ENCODE data around the gene ARL6IP1. TPM values are rescaled to one million over a fixed set of nuclear protein-coding genes. Genes with fewer than 3 reads are reported as not detected.

ARL6IP1 gene
- total RNA-seq, 1 experiment from 2014 or later: 207 TPM

GRCh38 chr16:18841833-18842525, 40.6 kb upstream of the ARL6IP1 start:
- Mint-ChIP-seq H3K4me3 (ENCODE audit: unreplicated experiment) (no peak overlapping the region), H3K36me3 (ENCODE audit: insufficient read depth, unreplicated experiment) (peaks cover 90% of the 10 kb centered on the region), H3K27ac (ENCODE audit: unreplicated experiment) (no peak overlapping the region), H3K27me3 (ENCODE audit: insufficient read depth, unreplicated experiment) (no peaks in the 10 kb centered on the region), H3K9me3 (ENCODE audit: unreplicated experiment) (no peaks in the 10 kb centered on the region), H3K4me1 (ENCODE audit: low read depth, unreplicated experiment) (peaks cover 14% of the 10 kb centered on the region)
- POLR2A ChIA-PET: no interaction called here
- intact Hi-C loops (cut with micrococcal nuclease; ENCODE audit: unreplicated experiment): no loop called here
- CTCF ChIA-PET: no interaction called here
- Histone ChIP-seq H3K4me1 (no peaks in the 10 kb centered on the region), H3K9me3 (no peaks in the 10 kb centered on the region), H3K27me3 (replicated peaks; ENCODE audit: control insufficient read depth, insufficient read depth, low read length) (no peaks in the 10 kb centered on the region), H3K4me3 (ENCODE audit: low read depth, low read length) (no peak overlapping the region), H3K36me3 (ENCODE audit: control insufficient read depth, insufficient read depth, low read length) (peaks cover 1% of the 10 kb centered on the region; the same call in 1 of the 2 replicates)
- BruUV-seq (replicated peaks): no TSS peak
- DNase-seq: no peak
- TF ChIP-seq CTCF (IDR thresholded peaks at IDR 0.05; ENCODE audit: insufficient read depth in 1 of 2, low read depth in 1 of 2, low read length in 1 of 2, severe bottlenecking in 1 of 2, unreplicated experiment in 1 of 2): no peak

- Mint-ChIP-seq H3K4me3 (ENCODE audit: unreplicated experiment) (no peak overlapping the region), H3K27ac (ENCODE audit: unreplicated experiment) (peak overlapping the region; percentile 7), H3K4me1 (ENCODE audit: low read depth, unreplicated experiment) (peaks cover 14% of the 10 kb centered on the region), H3K27me3 (ENCODE audit: insufficient read depth, unreplicated experiment) (no peaks in the 10 kb centered on the region), H3K36me3 (ENCODE audit: insufficient read depth, unreplicated experiment) (peaks cover 93% of the 10 kb centered on the region), H3K9me3 (ENCODE audit: unreplicated experiment) (no peaks in the 10 kb centered on the region)
- intact Hi-C loops (cut with micrococcal nuclease; ENCODE audit: unreplicated experiment): no loop called here
- peak; percentile 46 to 62 for DNase-seq
- Histone ChIP-seq H3K4me1 (no peaks in the 10 kb centered on the region), H3K27me3 (replicated peaks; ENCODE audit: control insufficient read depth, insufficient read depth, low read length) (no peaks in the 10 kb centered on the region), H3K9me3 (no peaks in the 10 kb centered on the region), H3K4me3 (ENCODE audit: low read depth, low read length) (no peak overlapping the region), H3K36me3 (ENCODE audit: control insufficient read depth, insufficient read depth, low read length) (peaks cover 5% of the 10 kb centered on the region; the same call in 1 of the 2 replicates)
- ChIA-PET CTCF (no interaction called here), POLR2A (interaction anchor here (0.9 to 1.0 kb wide), 2 partner anchors 38 to 50 kb away, joined by 3 read pairs; partner anchors contain the start of genes ARL6IP1 and RPS15A)
- BruUV-seq (replicated peaks): no TSS peak
- TF ChIP-seq CTCF (IDR thresholded peaks at IDR 0.05; ENCODE audit: insufficient read depth in 1 of 2, low read depth in 1 of 2, low read length in 1 of 2, severe bottlenecking in 1 of 2, unreplicated experiment in 1 of 2): no peak
Observed at GRCh38 chr16:18839555-18839954, 38.2 kb upstream of the ARL6IP1 start.

- peaks cover 79% of the 10 kb centered on the region for H3K36me3 Mint-ChIP-seq (ENCODE audit: insufficient read depth, unreplicated experiment)
Observed at GRCh38 chr16:18836702-18837101, 35.4 kb upstream of the ARL6IP1 start.

More at GRCh38 chr16:18836702-18837101, 35.4 kb upstream of the ARL6IP1 start:
- Histone ChIP-seq H3K4me3 (ENCODE audit: low read depth, low read length) (no peak overlapping the region), H3K9me3 (no peaks in the 10 kb centered on the region), H3K36me3 (ENCODE audit: control insufficient read depth, insufficient read depth, low read length) (peaks cover 5% of the 10 kb centered on the region), H3K27me3 (replicated peaks; ENCODE audit: control insufficient read depth, insufficient read depth, low read length) (no peaks in the 10 kb centered on the region), H3K4me1 (no peaks in the 10 kb centered on the region)
- H3K4me3 Mint-ChIP-seq (ENCODE audit: unreplicated experiment): no peak overlapping the region
- H3K27ac Mint-ChIP-seq (ENCODE audit: unreplicated experiment): no peak overlapping the region
- TF ChIP-seq CTCF (IDR thresholded peaks at IDR 0.05; ENCODE audit: insufficient read depth in 1 of 2, low read depth in 1 of 2, low read length in 1 of 2, severe bottlenecking in 1 of 2, unreplicated experiment in 1 of 2): no peak
- H3K4me1 Mint-ChIP-seq (ENCODE audit: low read depth, unreplicated experiment): peaks cover 14% of the 10 kb centered on the region
- no peak for DNase-seq
- no peaks in the 10 kb centered on the region for H3K27me3 Mint-ChIP-seq (ENCODE audit: insufficient read depth, unreplicated experiment)
- no peaks in the 10 kb centered on the region for H3K9me3 Mint-ChIP-seq (ENCODE audit: unreplicated experiment)
- intact Hi-C loops (cut with micrococcal nuclease; ENCODE audit: unreplicated experiment): no loop called here
- CTCF ChIA-PET: no interaction called here
- POLR2A ChIA-PET: no interaction called here
- BruUV-seq (replicated peaks): no TSS peak

Data from Caco-2 (cell line).